ENCODE measurements around the gene GPS1. TPM values are rescaled to one million over a fixed set of nuclear protein-coding genes. Genes with fewer than 3 reads are reported as not detected.

Gene GPS1
- total and polyA plus RNA-seq, 2 of the 4 experiments (the other 2 are of a cell fraction): 157 to 181 TPM

GRCh38 chr17:82014971-82015310 is 36.8 kb upstream of the GPS1 start:
- DNase-seq: no peak
- Histone ChIP-seq H3K9ac (ENCODE audit: low read depth, low read length) (no peak overlapping the region), H2BK5ac (ENCODE audit: low read depth, low read length, poor library complexity, severe bottlenecking) (no peak overlapping the region), H2AK9ac (replicated peaks; ENCODE audit: low read depth, low read length, poor library complexity) (no peak overlapping the region), H3K4ac (ENCODE audit: low read depth, low read length) (no peak overlapping the region), H3K4me3 (ENCODE audit: insufficient read depth, low read depth, low read length) (no peak overlapping the region), H3K79me1 (ENCODE audit: low read depth in 1 of 2, low read length in 2 of 2) (peaks cover 0 to 8% of the 10 kb centered on the region in 2 experiments; a peak in 1 of 4 replicates), H3K9me1 (ENCODE audit: insufficient read depth, low read length) (no peaks in the 10 kb centered on the region), H2BK20ac (ENCODE audit: low read depth, low read length) (no peak overlapping the region), H3K9me3 (ENCODE audit: control insufficient read depth, insufficient read depth, low read length) (no peaks in the 10 kb centered on the region), H2BK15ac (ENCODE audit: low read depth, low read length) (no peak overlapping the region), H2AFZ (replicated peaks; ENCODE audit: low read length, poor library complexity) (no peak overlapping the region), H3K23ac (ENCODE audit: low read depth, low read length) (no peak overlapping the region), H3K4me2 (ENCODE audit: low read depth, low read length) (no peak overlapping the region), H3K14ac (replicated peaks; ENCODE audit: low read depth, low read length) (no peak overlapping the region), H4K5ac (ENCODE audit: low read depth, low read length) (no peak overlapping the region), H2BK120ac (ENCODE audit: low read depth, low read length) (no peak overlapping the region), H3K27ac (ENCODE audit: insufficient read depth, low read length) (no peak overlapping the region), H3K56ac (ENCODE audit: extremely low read depth, insufficient read depth, low read length) (no peak overlapping the region), H3K18ac (ENCODE audit: low read depth, low read length) (no peak overlapping the region), H2AK5ac (ENCODE audit: low read depth, low read length) (no peak overlapping the region), H3K36me3 (ENCODE audit: control insufficient read depth, insufficient read depth, low read length) (peaks cover 10% of the 10 kb centered on the region; the same call in 1 of the 2 replicates), H4K91ac (ENCODE audit: insufficient read depth, low read depth, low read length) (no peak overlapping the region), H4K8ac (ENCODE audit: low read depth in 2 of 2, low read length in 2 of 2) (no peak overlapping the region), H3K4me1 (ENCODE audit: control insufficient read depth, insufficient read depth, low read length) (no peaks in the 10 kb centered on the region), H4K20me1 (ENCODE audit: insufficient read depth, low read length) (peaks cover under 1% of the 10 kb centered on the region; the same call in 1 of the 2 replicates), H3K27me3 (ENCODE audit: control insufficient read depth, insufficient read depth, low read length) (no peaks in the 10 kb centered on the region)
- in situ Hi-C loops (cut with MboI; ENCODE audit: low sequenced_read_pairs) (loop anchor here (5.0 kb wide), 1 partner anchor 48 kb away; no protein-coding TSS in a partner anchor), dilution Hi-C loops (cut with HindIII; ENCODE audit: low sequenced_read_pairs, unreplicated experiment) (no loop called here), intact Hi-C loops (cut with micrococcal nuclease) (no loop called here)
- ChIA-PET POLR2A (ENCODE audit: unreplicated experiment) (no interaction called here), CTCF (no interaction called here)
- no TSS peak for BruUV-seq (replicated peaks)
- 84% methylated on average over 6 of the region's 13 CpGs; no CpG with 5 or more reads in 1 of the 2 experiments for WGBS, 2 experiments (ENCODE audit: extremely low coverage in 2 of 2, insufficient read length in 1 of 2)
- TF ChIP-seq SMC3 (IDR thresholded peaks at IDR 0.05; ENCODE audit: low read depth, low read length): no peak
- ATAC-seq (ENCODE audit: low read depth): no peak

Data from IMR-90 (cell line).